Epithelial cell of proximal tubule (primary cell): ENCODE measurements around the gene ZNF462. TPM values are rescaled to one million over a fixed set of nuclear protein-coding genes. Genes with fewer than 3 reads are reported as not detected.

ENCODE experiments used
- DNase-seq: peaks from one replicate; pipeline ENCODE4 v3.0.0-alpha.2; 2011; ENCODE audit warnings: low read depth
- H3K4me3 ChIP-seq: 2 replicates; pipeline ENCODE4 v1.5.1; 2011; ENCODE audit warnings: low read depth, mild to moderate bottlenecking, low read length
- total RNA-seq: library from RNA; depleted of rRNA; stranded (reverse); fragments of >200 nt; gene quantifications from 2 replicates; pipeline ENCODE4 v1.2.3, GENCODE V29; 2015
- TF ChIP-seq, protein P1 (sequence below): conservative IDR thresholded peaks from 2 replicates; pipeline ENCODE4 v1.5.1; 2012; ENCODE audit warnings: low read depth, mild to moderate bottlenecking, low read length

ZNF462 gene
- total RNA-seq, 1 donor from 2014 or later = 22.1 TPM

DNA sequence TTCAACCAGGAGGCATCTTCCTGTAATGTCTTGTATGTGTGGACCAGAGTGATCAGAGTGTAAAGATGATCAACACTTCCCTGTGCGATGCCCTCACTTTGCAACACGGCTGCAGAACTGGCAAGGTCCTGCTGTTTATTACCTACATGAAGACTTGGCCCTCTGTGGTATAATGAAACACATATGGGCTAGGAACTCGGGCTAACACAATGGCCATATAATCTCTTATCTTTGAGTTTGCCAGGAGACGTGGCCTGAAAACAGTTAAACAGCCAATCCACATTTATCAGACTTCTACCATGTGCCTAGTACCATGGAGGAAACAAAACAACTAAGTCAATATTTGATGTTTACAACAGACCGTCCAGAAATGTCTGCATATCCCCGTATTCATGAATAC, 145.5 kb downstream of the ZNF462 start:
- H3K4me3 ChIP-seq = no peak overlapping the region
- DNase-seq = no peak
- TF ChIP-seq, protein P1, sequence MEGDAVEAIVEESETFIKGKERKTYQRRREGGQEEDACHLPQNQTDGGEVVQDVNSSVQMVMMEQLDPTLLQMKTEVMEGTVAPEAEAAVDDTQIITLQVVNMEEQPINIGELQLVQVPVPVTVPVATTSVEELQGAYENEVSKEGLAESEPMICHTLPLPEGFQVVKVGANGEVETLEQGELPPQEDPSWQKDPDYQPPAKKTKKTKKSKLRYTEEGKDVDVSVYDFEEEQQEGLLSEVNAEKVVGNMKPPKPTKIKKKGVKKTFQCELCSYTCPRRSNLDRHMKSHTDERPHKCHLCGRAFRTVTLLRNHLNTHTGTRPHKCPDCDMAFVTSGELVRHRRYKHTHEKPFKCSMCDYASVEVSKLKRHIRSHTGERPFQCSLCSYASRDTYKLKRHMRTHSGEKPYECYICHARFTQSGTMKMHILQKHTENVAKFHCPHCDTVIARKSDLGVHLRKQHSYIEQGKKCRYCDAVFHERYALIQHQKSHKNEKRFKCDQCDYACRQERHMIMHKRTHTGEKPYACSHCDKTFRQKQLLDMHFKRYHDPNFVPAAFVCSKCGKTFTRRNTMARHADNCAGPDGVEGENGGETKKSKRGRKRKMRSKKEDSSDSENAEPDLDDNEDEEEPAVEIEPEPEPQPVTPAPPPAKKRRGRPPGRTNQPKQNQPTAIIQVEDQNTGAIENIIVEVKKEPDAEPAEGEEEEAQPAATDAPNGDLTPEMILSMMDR = no peak

DNA sequence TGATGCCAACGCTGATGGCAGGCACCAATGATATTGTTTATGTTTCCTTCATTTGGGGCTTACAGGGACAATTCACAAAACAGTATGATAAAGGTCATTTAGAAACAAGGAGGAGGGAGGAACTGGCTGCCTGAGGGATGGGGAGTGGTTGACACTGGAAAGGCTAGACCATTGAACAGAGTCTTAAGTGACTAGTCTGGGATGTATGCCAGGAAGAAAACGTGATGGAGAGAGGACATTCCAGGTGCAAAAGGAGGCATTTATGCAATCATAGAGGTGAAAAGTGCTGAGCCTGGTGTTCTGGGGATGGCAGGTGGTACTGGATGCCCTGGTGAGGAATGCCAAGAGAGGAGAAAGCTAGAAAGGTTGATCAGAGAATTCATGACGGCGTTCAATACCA, 153.4 kb downstream of the ZNF462 start:
- H3K4me3 ChIP-seq = no peak overlapping the region
- DNase-seq = no peak
- TF ChIP-seq, protein P1 = no peak

DNA sequence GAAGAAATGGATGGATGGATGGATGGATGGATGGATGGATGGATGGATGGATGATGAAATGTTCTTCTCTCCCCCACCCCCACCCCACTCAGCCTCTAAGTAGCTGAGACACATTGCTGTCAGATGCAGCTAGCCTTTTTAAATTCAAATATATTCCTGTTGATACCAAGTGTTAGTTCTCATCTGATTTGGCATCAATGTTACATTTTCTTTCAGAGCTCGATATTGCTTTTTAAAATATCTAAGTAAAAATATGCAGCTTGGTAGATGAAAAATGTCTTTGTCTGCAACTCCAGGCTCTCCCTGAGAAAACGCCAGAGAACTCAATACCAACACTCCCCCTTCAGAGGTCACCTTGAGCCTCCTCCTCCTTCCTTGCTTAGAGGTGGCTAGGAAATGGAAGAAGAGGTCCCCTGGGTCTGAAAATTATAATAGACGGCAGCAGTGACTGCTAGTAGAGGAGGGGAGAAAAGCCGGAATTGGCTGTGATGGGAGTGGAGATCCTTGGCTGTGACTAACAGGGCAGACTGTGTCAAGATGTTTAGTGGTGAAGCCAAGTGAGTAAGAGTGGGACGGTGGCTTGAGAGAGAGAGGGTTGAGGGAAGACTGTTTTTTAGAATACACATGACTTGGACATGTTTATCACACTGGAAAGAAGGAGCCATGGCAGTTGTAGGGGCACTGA, 156.0 kb downstream of the ZNF462 start:
- no peak for DNase-seq
- H3K4me3 ChIP-seq = no peak overlapping the region
- TF ChIP-seq, protein P1 = no peak

DNA sequence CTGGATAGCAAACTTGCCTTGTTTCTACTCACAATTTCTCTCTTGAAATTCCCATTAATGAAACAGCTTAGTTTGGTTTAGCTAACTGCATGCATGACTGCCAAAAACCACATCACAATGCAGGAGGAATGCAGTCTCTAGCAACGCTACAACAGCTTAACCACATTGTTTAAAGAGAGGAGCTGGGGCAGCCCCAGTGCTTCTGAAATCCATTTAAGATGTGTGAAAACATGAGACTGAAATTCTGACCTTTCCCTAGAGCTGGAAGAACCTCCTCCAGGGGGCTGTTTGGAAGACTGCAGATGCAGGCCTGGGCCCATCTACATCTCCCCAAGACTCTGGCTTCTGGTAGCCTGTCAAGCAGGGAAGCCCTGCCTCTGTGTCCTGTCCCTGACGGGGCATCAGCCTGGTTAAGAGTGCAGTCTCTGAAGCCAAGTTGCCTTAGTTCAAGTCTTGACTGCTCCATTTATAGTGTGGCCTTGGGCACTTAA, 157.1 kb downstream of the ZNF462 start:
- H3K4me3 ChIP-seq = no peak overlapping the region
- DNase-seq = peak; percentile 96
- TF ChIP-seq, protein P1 = peak; percentile 36

DNA sequence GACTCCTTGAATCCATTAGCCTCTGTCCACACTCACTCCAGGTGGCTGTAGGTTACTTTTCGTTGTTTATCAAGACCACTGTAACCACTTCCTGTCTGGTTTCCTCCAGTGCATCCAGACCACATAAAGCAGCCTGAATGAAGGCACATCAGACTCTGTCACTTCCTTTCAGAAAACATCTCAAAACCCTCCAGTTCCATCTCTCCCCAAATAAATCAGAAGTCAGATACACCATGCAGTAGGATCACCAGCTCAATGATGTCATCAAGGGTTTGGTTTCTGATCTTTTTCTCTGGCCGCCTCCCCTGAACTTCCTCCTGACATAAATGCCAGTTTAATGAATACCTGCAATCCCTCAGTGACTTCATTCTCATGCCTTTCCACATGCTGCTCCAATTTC, 161.2 kb downstream of the ZNF462 start:
- peak; percentile 59 for DNase-seq
- H3K4me3 ChIP-seq = no peak overlapping the region
- TF ChIP-seq, protein P1 = peak; percentile 7

DNA sequence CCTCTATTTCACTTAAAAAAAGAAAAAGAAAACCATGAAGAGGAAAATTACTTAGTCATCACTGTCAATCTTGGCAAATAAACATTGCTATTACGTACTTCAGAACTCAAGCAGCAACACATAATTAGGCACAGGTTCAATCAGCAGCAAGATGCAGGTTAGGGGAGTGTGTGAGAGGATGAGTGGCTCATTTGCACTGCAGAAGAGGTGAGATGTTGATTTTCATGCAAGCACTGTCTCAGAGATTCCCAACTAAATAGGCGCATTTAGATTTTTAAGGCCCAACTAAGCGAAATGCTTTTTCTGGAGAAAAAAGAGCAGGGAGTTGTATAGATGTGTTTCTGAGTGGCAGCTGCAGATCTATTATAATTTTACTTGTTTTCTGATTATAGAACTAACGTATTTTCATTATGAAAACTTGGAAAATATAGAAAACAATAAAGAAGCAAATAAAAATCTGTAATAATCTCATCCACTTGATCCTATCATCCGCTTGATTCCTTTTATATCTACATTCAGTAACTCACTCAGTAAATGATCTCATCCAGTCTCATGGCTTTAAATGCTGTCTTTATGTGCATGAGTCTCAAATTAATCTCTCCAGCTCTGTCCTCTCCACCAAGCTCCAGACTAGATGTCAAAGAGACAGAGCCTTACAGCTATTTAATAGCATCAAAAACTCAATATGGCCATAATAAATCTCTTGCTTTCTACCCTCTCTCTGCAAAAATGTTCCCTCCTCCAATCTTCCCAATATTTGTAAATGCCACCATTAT, 162.5 kb downstream of the ZNF462 start:
- TF ChIP-seq, protein P1 = no peak
- DNase-seq = no peak
- H3K4me3 ChIP-seq = no peak overlapping the region

DNA sequence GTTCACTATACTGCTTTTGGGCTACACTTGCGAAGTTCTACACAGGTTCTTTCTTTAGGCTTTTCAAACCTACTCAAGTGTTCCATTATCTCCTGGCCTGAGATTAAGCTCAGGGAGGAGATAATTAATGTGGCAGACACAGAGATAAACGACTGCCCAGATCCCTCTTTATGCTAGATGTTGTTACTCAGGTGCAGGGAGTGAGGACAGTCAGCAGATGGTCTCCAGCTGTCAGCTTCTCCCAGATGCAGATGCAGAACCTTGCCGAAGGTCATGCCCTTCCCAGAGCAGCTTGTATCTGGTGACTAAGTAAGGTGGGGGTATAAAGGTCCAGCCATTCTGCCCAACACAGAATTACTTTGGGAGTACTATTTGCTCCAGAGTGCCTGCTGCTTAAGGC, 166.2 kb downstream of the ZNF462 start:
- H3K4me3 ChIP-seq = no peak overlapping the region
- TF ChIP-seq, protein P1 = no peak
- DNase-seq = no peak
